ENCODE data around the gene PHF2.

DNA sequence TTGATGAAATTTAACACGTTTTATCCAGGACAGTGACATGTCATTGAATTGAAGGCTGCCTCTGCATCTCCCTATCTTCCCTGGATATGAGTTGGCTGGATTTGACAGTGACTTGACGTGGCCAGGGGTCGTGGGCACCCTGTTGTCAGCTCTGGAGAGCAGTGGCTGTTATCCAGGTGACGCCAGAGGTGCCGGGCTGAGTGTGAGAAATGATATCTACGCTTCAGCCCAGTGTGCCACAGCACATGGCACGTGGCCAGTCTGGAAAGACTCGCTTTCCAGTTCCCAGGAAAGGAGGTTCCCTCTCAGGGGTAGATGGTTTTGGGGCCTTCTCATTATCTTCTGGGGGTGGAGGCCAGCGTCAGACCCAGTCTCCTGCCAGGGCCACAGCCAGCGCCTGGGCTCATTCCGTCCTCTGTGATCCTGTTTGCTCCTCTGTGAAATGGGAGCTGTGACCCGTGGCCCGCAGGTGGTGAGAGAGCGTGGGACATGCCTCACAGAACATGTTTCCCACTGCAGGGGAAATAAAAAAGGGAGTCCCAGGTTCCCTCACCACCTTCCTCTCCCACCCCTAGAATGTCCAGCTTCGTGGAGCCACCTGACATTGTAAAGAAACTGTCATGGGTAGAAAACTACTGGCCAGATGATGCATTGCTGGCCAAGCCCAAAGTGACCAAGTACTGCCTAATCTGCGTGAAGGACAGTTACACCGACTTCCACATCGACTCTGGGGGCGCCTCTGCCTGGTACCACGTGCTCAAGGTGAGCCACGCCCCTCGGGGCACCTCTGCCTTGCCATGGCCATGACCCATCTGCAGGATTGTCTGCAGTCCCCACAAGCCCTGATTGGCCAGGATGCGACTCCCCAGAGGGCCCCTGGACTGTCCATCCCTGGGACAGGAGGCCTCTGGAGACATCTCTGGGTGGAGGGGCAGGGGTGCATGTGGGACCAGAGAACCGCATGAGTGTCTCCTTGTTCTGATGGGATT, 76.5 kb downstream of the PHF2 start:
- TF ChIP-seq EZH2 (IDR thresholded peaks at IDR 0.05; ENCODE audit: insufficient read depth, poor library complexity, severe bottlenecking) (no peak), EZH2phosphoT487 (IDR thresholded peaks at IDR 0.05; ENCODE audit: insufficient read depth, low read depth) (no peak)
